ENCODE measurements around the gene SPSB1.

- no peak for TF ChIP-seq CTCF (conservative IDR thresholded peaks at IDR 0.05; ENCODE audit: low read depth in 2 of 2)
- TF ChIP-seq EZH2phosphoT487 (IDR thresholded peaks at IDR 0.05; ENCODE audit: unreplicated experiment), result no peak
- no peak for TF ChIP-seq EZH2 (IDR thresholded peaks at IDR 0.05; ENCODE audit: low read depth, unreplicated experiment)
- no peak for TF ChIP-seq POLR2AphosphoS5 (IDR thresholded peaks at IDR 0.05; ENCODE audit: low read depth)
- no peak for TF ChIP-seq ETS1 (IDR thresholded peaks at IDR 0.05)
- no peak for TF ChIP-seq JUNB (IDR thresholded peaks at IDR 0.05; ENCODE audit: unreplicated experiment)
- no peak for TF ChIP-seq NANOG (IDR thresholded peaks at IDR 0.05; ENCODE audit: borderline replicate concordance)
- no peak for TF ChIP-seq REST (IDR thresholded peaks at IDR 0.05; ENCODE audit: unreplicated experiment)
- no peak for TF ChIP-seq STAT1 (IDR thresholded peaks at IDR 0.05; ENCODE audit: unreplicated experiment)
- TF ChIP-seq ZNF331 (CRISPR knock-in tag; IDR thresholded peaks at IDR 0.05; ENCODE audit: low read depth), result no peak
- TF ChIP-seq CREB1 (CRISPR knock-in tag; IDR thresholded peaks at IDR 0.05; ENCODE audit: low read depth), result no peak
- TF ChIP-seq, protein P1, sequence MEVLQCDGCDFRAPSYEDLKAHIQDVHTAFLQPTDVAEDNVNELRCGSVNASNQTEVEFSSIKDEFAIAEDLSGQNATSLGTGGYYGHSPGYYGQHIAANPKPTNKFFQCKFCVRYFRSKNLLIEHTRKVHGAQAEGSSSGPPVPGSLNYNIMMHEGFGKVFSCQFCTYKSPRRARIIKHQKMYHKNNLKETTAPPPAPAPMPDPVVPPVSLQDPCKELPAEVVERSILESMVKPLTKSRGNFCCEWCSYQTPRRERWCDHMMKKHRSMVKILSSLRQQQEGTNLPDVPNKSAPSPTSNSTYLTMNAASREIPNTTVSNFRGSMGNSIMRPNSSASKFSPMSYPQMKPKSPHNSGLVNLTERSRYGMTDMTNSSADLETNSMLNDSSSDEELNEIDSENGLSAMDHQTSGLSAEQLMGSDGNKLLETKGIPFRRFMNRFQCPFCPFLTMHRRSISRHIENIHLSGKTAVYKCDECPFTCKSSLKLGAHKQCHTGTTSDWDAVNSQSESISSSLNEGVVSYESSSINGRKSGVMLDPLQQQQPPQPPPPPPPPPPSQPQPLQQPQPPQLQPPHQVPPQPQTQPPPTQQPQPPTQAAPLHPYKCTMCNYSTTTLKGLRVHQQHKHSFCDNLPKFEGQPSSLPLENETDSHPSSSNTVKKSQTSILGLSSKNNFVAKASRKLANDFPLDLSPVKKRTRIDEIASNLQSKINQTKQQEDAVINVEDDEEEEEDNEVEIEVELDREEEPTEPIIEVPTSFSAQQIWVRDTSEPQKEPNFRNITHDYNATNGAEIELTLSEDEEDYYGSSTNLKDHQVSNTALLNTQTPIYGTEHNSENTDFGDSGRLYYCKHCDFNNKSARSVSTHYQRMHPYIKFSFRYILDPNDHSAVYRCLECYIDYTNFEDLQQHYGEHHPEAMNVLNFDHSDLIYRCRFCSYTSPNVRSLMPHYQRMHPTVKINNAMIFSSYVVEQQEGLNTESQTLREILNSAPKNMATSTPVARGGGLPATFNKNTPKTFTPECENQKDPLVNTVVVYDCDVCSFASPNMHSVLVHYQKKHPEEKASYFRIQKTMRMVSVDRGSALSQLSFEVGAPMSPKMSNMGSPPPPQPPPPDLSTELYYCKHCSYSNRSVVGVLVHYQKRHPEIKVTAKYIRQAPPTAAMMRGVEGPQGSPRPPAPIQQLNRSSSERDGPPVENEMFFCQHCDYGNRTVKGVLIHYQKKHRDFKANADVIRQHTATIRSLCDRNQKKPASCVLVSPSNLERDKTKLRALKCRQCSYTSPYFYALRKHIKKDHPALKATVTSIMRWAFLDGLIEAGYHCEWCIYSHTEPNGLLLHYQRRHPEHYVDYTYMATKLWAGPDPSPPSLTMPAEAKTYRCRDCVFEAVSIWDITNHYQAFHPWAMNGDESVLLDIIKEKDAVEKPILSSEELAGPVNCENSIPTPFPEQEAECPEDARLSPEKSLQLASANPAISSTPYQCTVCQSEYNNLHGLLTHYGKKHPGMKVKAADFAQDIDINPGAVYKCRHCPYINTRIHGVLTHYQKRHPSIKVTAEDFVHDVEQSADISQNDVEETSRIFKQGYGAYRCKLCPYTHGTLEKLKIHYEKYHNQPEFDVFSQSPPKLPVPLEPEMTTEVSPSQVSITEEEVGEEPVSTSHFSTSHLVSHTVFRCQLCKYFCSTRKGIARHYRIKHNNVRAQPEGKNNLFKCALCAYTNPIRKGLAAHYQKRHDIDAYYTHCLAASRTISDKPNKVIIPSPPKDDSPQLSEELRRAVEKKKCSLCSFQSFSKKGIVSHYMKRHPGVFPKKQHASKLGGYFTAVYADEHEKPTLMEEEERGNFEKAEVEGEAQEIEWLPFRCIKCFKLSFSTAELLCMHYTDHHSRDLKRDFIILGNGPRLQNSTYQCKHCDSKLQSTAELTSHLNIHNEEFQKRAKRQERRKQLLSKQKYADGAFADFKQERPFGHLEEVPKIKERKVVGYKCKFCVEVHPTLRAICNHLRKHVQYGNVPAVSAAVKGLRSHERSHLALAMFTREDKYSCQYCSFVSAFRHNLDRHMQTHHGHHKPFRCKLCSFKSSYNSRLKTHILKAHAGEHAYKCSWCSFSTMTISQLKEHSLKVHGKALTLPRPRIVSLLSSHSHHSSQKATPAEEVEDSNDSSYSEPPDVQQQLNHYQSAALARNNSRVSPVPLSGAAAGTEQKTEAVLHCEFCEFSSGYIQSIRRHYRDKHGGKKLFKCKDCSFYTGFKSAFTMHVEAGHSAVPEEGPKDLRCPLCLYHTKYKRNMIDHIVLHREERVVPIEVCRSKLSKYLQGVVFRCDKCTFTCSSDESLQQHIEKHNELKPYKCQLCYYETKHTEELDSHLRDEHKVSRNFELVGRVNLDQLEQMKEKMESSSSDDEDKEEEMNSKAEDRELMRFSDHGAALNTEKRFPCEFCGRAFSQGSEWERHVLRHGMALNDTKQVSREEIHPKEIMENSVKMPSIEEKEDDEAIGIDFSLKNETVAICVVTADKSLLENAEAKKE (CRISPR knock-in tag; IDR thresholded peaks at IDR 0.05), result no peak
Observed at GRCh38 chr1:9278585-9279153, 14.0 kb upstream of the SPSB1 start.

Data from GM23338 (cell line).